ENCODE measurements around the gene C7. TPM values are rescaled to one million over a fixed set of nuclear protein-coding genes. Genes with fewer than 3 reads are reported as not detected.

Gene C7
- total RNA-seq, 1 donor from 2014 or later: not detected

DNA sequence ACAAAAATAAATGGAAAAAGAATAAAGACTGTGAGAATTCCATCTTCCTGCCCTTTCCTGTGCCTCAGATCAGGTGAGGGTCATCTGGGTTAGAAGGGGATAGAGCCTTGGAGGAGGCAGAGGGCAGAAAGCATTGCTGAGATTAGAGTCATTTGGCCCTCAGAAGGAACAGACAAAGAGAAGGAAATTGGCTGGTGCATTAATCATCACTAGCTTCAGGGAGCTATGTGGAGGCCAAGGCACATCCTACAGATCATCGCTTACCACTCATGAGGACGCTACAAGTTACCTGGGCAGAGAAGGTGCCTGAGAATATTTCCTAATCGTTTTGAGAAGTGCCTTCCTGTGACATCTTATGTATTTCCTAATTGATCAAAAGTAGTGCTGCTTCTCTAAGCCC, 74.5 kb downstream of the C7 start:
- intact Hi-C loops (cut with micrococcal nuclease): no loop called here
- no peak overlapping the region for H3K4me3 Mint-ChIP-seq (ENCODE audit: low read depth)

DNA sequence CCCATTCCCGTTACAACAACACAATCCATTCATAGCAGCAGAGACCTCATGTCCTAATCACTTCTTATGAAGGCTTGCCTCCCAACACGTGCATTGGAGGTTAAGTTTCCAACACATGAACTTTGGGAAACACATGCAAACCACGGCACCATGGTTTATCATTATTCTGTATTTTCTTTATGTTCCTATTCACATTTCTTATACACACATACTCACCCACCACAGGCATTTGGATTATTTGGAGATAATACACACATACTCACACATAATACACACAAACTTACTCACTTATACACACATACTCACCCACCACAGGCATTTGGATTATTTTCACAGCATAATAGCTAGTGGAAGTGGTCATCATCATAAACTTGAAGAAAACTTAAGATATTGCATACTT, 75.6 kb downstream of the C7 start:
- no peak for DNase-seq (ENCODE audit: low spot score)
- no peaks in the 10 kb centered on the region for H3K4me1 Mint-ChIP-seq (ENCODE audit: low read depth)
- no peaks in the 10 kb centered on the region for H3K36me3 Mint-ChIP-seq (ENCODE audit: low read depth)
- no peak overlapping the region for H3K27ac Mint-ChIP-seq
- no peaks in the 10 kb centered on the region for H3K9me3 Mint-ChIP-seq
- intact Hi-C loops (cut with micrococcal nuclease): no loop called here
- H3K4me3 Mint-ChIP-seq (ENCODE audit: low read depth): no peak overlapping the region
- peaks cover 2% of the 10 kb centered on the region for H3K27me3 Mint-ChIP-seq (ENCODE audit: low read depth)

More for the DNA sequence above, 74.5 kb downstream of the C7 start:
- Mint-ChIP-seq H3K27me3 (ENCODE audit: low read depth) (peaks cover 2% of the 10 kb centered on the region), H3K4me1 (ENCODE audit: low read depth) (no peaks in the 10 kb centered on the region), H3K36me3 (ENCODE audit: low read depth) (no peaks in the 10 kb centered on the region), H3K27ac (no peak overlapping the region), H3K9me3 (no peaks in the 10 kb centered on the region)
- DNase-seq (ENCODE audit: low spot score): no peak

DNA sequence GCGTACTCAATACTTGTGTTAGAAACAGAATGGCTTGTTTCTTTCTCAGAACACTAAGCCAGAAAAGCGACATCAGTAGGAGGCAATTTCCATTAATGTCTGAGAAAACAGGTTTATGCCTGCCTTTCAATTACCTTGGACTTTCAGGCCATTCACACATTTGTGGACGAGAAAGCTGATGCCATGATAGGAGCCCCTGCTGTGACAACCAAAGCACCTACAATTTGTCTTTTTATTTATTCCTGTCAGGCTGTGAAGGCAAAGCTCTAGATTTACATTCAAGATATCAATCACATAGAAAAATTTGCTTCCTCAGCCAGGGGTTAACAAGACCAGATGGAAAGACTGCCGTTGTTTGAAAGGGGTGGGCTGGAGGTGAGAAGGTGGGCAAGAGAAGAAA, 76.2 kb downstream of the C7 start:
- no peak for DNase-seq (ENCODE audit: low spot score)
- intact Hi-C loops (cut with micrococcal nuclease): no loop called here
- no peaks in the 10 kb centered on the region for H3K9me3 Mint-ChIP-seq

DNA sequence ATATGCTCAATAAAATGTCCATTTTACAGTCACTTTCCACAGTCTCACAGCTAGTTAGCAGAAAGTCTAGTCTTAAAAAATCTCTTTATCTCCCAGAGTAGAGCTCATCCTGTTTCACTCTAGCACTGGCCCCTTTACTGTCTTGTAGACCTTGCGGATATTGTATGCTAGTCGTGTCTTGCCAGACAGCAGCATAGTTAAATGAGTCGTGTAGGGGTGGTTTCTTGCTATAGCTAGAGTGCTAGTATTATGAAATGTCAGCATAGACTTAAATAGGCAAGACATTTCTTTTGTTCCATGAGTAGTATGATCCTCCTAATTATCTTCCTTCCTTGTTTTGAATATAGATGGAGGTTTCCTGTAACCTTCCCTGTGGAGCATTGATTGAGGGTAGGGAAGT, 77.4 kb downstream of the C7 start:
- no peak for DNase-seq (ENCODE audit: low spot score)
- intact Hi-C loops (cut with micrococcal nuclease): no loop called here
- H3K4me1 Mint-ChIP-seq (ENCODE audit: low read depth): no peaks in the 10 kb centered on the region
- no peaks in the 10 kb centered on the region for H3K36me3 Mint-ChIP-seq (ENCODE audit: low read depth)
- no peak overlapping the region for H3K4me3 Mint-ChIP-seq (ENCODE audit: low read depth)
- peaks cover 2% of the 10 kb centered on the region for H3K27me3 Mint-ChIP-seq (ENCODE audit: low read depth)
- no peak overlapping the region for H3K27ac Mint-ChIP-seq
- H3K9me3 Mint-ChIP-seq: no peaks in the 10 kb centered on the region

More for the DNA sequence above, 76.2 kb downstream of the C7 start:
- Mint-ChIP-seq H3K27me3 (ENCODE audit: low read depth) (peaks cover 2% of the 10 kb centered on the region), H3K27ac (no peak overlapping the region), H3K36me3 (ENCODE audit: low read depth) (no peaks in the 10 kb centered on the region), H3K4me3 (ENCODE audit: low read depth) (no peak overlapping the region), H3K4me1 (ENCODE audit: low read depth) (no peaks in the 10 kb centered on the region)

DNA sequence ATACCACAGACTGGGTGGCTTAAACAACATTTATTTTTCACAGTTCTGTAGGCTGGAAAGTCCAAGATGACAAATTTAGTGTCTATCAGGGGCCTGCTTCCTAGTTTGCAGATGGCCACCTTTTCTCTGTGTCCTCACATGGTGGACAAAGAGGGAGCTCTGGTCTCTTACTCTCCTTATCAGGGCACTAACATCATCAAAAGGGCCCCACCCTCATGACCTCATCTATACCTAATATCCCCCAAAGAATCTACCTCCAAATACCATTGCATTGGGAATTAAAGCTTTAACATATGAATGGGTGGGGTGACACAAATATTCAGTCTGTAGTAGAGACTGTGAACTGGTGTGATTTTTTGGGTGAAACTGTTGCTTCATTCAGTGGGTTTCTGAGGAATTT, 78.1 kb downstream of the C7 start:
- no peaks in the 10 kb centered on the region for H3K36me3 Mint-ChIP-seq (ENCODE audit: low read depth)
- intact Hi-C loops (cut with micrococcal nuclease): no loop called here
- no peak overlapping the region for H3K27ac Mint-ChIP-seq
- no peak overlapping the region for H3K4me3 Mint-ChIP-seq (ENCODE audit: low read depth)
- no peaks in the 10 kb centered on the region for H3K9me3 Mint-ChIP-seq
- H3K27me3 Mint-ChIP-seq (ENCODE audit: low read depth): peaks cover 2% of the 10 kb centered on the region
- no peaks in the 10 kb centered on the region for H3K4me1 Mint-ChIP-seq (ENCODE audit: low read depth)
- no peak for DNase-seq (ENCODE audit: low spot score)

DNA sequence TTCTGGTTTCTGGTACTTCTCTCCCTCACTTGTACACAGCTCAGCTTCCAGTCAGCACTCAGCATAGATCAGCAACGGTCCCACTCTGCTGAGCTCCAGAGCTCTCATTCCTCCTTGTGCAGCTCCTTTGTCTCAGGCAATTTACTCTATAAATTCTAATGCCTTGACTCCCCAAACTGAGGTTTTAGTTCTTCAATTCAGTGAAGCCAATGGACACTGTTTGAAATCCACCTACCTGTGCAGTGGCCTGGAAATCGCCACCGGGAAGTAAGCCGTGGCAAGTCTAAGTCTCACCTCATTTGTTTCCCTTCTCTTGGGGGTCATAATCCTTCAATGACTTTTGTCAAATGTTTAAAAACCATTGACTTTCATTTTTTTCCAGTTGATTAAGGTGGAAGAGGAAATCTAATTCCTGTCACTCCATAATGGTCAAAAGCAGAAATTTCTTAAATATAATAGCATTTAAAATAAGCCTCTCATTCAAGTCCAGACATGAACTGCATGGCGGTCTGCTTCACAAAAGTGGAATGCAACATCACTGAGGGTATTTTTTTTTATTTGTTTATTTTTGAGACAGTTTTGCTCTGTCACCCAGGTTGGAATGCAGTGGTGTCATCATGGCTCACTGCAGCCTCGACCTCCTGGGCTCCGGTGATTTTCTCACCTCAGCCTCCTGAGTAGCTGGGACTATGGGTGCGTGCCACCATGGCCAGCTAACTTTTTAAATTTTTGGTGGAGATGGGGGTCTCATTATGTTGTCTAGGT, 79.6 kb downstream of the C7 start:
- intact Hi-C loops (cut with micrococcal nuclease): no loop called here
- H3K4me1 Mint-ChIP-seq (ENCODE audit: low read depth): no peaks in the 10 kb centered on the region
- H3K4me3 Mint-ChIP-seq (ENCODE audit: low read depth): no peak overlapping the region
- H3K36me3 Mint-ChIP-seq (ENCODE audit: low read depth): no peaks in the 10 kb centered on the region
- no peaks in the 10 kb centered on the region for H3K27me3 Mint-ChIP-seq (ENCODE audit: low read depth)
- no peak overlapping the region for H3K27ac Mint-ChIP-seq
- no peaks in the 10 kb centered on the region for H3K9me3 Mint-ChIP-seq
- DNase-seq (ENCODE audit: low spot score): no peak

DNA sequence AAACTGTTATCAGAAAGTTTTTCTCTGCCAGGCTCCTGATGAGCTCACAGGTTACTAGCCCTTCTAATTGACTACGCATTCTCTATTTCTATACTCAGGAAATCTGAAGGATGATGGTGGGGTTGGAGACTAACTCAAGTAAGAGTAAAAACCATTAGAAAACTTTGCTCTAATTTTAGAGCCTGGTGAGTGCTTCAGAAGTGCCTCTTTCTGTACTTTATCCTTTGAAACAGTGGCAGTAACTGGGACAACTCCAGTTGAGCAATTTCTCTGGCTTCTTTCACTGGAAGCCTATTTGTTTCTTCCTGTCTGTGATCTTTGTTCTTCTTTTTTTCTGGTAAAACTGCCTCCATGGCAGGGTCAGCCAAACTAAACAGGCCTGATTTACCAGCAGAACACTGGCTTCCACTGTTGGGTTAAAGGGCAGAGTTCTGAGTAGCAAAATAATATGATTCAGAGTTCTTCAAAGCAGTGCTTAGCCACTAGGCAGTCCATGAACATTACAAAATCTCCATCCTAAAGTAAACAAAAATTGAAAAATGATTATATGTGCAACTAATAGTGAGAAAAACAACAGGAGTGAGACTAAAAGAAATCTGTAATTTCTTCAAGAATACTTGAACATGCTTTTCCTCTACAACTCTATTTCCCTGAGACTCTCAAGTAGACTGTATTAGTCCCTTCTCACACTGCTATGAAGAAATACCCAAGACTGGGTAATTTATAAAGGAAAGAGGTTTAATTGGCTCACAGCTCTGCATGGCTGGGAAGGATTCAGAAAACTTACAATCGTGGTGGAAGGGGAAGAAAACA, 82.1 kb downstream of the C7 start:
- Mint-ChIP-seq H3K9me3 (no peaks in the 10 kb centered on the region), H3K4me3 (ENCODE audit: low read depth) (no peak overlapping the region), H3K4me1 (ENCODE audit: low read depth) (no peaks in the 10 kb centered on the region), H3K36me3 (ENCODE audit: low read depth) (no peaks in the 10 kb centered on the region), H3K27me3 (ENCODE audit: low read depth) (no peaks in the 10 kb centered on the region), H3K27ac (no peak overlapping the region)
- DNase-seq (ENCODE audit: low spot score): no peak
- intact Hi-C loops (cut with micrococcal nuclease): no loop called here

DNA sequence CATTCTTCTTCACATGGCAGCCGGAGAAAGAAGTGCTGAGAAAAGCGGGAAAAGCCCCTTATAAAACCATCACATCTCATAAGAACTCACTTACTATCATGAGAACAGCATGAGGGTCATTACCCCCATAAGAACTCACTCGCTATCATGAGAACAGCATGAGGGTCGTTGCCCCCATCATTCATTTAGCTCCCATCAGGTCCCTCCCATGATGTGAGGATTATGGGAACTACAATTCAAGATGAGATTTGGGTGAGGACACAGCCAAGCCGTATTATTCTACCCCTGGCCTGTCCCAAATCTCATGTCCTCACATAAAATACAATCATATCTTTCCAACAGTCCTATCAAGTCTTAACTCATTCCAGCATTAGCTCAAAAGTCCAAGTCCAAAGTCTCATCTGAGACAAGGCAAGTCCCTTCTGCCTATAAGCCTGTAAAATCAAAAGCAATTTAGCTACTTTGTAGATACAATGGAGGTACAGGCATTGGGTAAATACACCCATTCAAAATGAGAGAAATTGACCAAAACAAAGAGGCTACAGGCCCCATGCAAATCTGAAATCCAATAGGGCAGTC, 82.8 kb downstream of the C7 start:
- Mint-ChIP-seq H3K36me3 (ENCODE audit: low read depth) (no peaks in the 10 kb centered on the region), H3K4me3 (ENCODE audit: low read depth) (no peak overlapping the region), H3K27ac (no peak overlapping the region), H3K4me1 (ENCODE audit: low read depth) (no peaks in the 10 kb centered on the region), H3K27me3 (ENCODE audit: low read depth) (no peaks in the 10 kb centered on the region), H3K9me3 (no peaks in the 10 kb centered on the region)
- intact Hi-C loops (cut with micrococcal nuclease): no loop called here
- no peak for DNase-seq (ENCODE audit: low spot score)

DNA sequence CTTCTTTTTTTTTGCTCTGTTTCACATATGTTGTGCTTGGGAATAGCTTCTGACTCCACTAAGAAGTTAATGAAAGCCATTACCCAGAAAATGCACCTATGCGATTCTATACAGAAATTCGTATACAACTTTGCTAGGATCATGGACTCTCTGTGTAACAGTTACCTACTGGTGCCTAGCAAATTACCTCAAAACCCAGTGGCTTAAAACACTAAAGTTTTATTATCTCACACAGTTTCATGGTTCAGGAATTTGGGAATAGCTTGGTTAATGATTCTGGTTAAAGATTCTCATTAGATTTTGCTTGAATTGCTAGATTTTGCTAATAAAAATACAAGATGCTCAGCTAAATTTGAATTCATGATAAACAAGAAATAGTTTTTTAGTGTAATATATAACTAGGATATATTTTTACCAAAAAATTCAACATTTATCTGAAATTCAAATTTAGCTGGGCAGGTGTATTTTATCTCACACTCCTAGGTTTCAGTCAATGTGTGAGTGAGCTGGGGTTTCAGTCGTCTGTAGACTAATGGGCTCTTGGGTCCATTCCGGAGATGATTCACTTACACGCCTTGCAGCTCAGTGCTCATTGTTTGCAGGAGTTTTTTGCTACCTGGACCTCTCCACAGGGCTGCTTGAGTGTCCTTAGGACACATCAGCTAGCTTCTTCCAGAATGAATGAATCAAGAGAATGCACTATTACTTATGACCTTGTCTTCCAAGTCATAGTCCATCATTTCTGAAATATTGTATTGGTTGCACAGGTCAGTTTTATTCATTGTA, 86.7 kb downstream of the C7 start:
- no peak for DNase-seq (ENCODE audit: low spot score)
- intact Hi-C loops (cut with micrococcal nuclease): no loop called here
- H3K27ac Mint-ChIP-seq: no peak overlapping the region
- no peaks in the 10 kb centered on the region for H3K27me3 Mint-ChIP-seq (ENCODE audit: low read depth)
- no peaks in the 10 kb centered on the region for H3K9me3 Mint-ChIP-seq
- no peaks in the 10 kb centered on the region for H3K4me1 Mint-ChIP-seq (ENCODE audit: low read depth)
- H3K36me3 Mint-ChIP-seq (ENCODE audit: low read depth): no peaks in the 10 kb centered on the region
- H3K4me3 Mint-ChIP-seq (ENCODE audit: low read depth): no peak overlapping the region

DNA sequence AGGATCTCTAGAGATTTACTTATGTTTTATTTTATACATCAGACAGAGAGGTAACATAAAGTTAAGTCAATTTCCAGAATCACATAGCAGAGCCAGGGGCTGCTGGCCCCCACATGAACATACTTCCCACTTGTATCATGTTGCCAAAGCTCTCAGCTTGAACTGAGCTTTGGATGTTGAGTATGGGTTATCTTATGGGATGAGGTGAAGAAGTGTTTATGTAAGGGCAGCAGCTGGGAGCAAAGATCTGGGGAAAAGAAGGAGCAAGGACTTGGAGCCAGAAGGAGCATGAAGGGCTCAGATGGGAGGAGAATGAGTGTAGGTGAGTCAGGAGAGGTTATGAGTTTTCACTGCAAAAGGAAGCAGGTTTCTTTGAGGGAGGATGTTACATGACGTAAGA, 89.8 kb downstream of the C7 start:
- no peaks in the 10 kb centered on the region for H3K27me3 Mint-ChIP-seq (ENCODE audit: low read depth)

DNA sequence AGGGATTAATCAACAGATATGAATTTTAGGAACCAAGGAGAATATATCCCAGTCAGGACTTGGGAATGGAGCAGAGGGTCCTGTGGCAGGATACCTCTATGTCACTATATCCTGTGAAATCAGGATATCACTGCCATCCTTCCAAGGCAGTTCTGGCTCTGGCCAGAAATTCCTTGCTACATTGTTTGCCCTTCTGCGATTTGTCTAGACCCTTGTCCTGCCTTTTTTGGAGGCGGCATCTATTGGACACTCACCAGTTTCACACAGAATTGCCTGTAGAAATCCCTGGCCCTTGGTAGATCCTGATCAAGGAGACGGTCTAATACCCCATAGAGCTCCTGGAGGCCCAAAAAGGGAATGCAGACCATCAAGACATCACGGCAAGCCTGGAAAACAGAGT, 90.7 kb downstream of the C7 start:
- Mint-ChIP-seq H3K4me1 (ENCODE audit: low read depth) (no peaks in the 10 kb centered on the region), H3K36me3 (ENCODE audit: low read depth) (no peaks in the 10 kb centered on the region), H3K27me3 (ENCODE audit: low read depth) (no peaks in the 10 kb centered on the region), H3K9me3 (no peaks in the 10 kb centered on the region), H3K27ac (no peak overlapping the region), H3K4me3 (ENCODE audit: low read depth) (no peak overlapping the region)
- DNase-seq (ENCODE audit: low spot score): no peak
- intact Hi-C loops (cut with micrococcal nuclease): no loop called here

More for the DNA sequence above, 89.8 kb downstream of the C7 start:
- no peaks in the 10 kb centered on the region for H3K4me1 Mint-ChIP-seq (ENCODE audit: low read depth)
- intact Hi-C loops (cut with micrococcal nuclease): no loop called here
- H3K36me3 Mint-ChIP-seq (ENCODE audit: low read depth): no peaks in the 10 kb centered on the region
- no peak overlapping the region for H3K4me3 Mint-ChIP-seq (ENCODE audit: low read depth)
- H3K9me3 Mint-ChIP-seq: no peaks in the 10 kb centered on the region
- H3K27ac Mint-ChIP-seq: no peak overlapping the region
- DNase-seq (ENCODE audit: low spot score): no peak

DNA sequence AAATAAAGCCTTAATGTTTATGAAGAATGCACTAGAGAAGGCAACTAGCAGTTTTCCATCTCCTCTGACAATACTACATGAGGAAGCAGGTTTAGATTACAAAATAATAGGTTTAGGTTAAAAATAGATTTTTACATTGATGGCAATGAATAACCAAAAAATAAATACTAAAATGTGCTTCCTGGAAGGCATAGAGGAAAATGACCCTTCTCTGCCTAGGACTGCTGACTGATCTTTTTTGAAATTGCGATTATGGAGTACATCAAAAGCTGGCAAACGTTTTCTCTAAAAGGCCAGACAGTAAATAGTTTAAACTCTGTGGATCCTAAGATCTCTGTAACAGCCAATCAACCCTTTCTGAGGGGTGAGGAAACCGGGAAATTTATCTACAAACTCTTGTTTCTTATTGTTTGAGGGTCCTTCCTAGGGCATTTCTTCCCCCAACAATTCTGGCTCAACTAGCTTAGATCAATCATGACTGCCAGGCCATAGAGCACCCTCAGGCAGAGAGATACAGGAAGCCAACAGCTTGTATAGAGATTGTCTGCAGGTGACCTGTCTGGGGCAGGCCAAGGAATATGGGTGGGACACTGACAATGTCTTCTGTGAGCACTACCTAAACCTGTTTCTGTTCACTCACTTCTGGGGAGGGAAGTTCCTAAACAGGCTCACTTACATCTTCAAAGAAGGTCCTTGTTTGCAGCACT, 94.5 kb downstream of the C7 start:
- Mint-ChIP-seq H3K4me3 (ENCODE audit: low read depth) (no peak overlapping the region), H3K4me1 (ENCODE audit: low read depth) (no peaks in the 10 kb centered on the region), H3K36me3 (ENCODE audit: low read depth) (no peaks in the 10 kb centered on the region), H3K9me3 (no peaks in the 10 kb centered on the region), H3K27me3 (ENCODE audit: low read depth) (no peaks in the 10 kb centered on the region), H3K27ac (no peak overlapping the region)
- intact Hi-C loops (cut with micrococcal nuclease): no loop called here
- DNase-seq (ENCODE audit: low spot score): no peak
